ENCODE measurements around the gene ACSL1.
"Not testable (repeated sequence)": the region's sequence is repeated elsewhere in the genome, so short reads cannot be mapped to it uniquely, and the experiment has no call there.

ACSL1 gene

GRCh38 chr4:184784628-184785257, 41.0 kb downstream of the ACSL1 start:
- H3K4me3 ChIP-seq (ENCODE audit: low read depth, low read length): no peak overlapping the region
- TF ChIP-seq CTCF (IDR thresholded peaks at IDR 0.05; ENCODE audit: borderline replicate concordance, insufficient read depth, low read depth, low read length): no peak

- H3K4me3 ChIP-seq (ENCODE audit: low read depth, low read length): no peak overlapping the region
- TF ChIP-seq CTCF (IDR thresholded peaks at IDR 0.05; ENCODE audit: borderline replicate concordance, insufficient read depth, low read depth, low read length): no peak
Observed at GRCh38 chr4:184782731-184783373, 42.9 kb downstream of the ACSL1 start.

- not testable (repeated sequence) for H3K4me3 ChIP-seq (ENCODE audit: low read depth, low read length)
Observed at GRCh38 chr4:184779160-184779559, 46.6 kb downstream of the ACSL1 start.

GRCh38 chr4:184778325-184778724, 47.4 kb downstream of the ACSL1 start:
- no peak for TF ChIP-seq CTCF (IDR thresholded peaks at IDR 0.05; ENCODE audit: borderline replicate concordance, insufficient read depth, low read depth, low read length)
- H3K4me3 ChIP-seq (ENCODE audit: low read depth, low read length): no peak overlapping the region

GRCh38 chr4:184776821-184777220, 48.9 kb downstream of the ACSL1 start:
- H3K4me3 ChIP-seq (ENCODE audit: low read depth, low read length): no peak overlapping the region
- TF ChIP-seq CTCF (IDR thresholded peaks at IDR 0.05; ENCODE audit: borderline replicate concordance, insufficient read depth, low read depth, low read length): no peak

- TF ChIP-seq CTCF (IDR thresholded peaks at IDR 0.05; ENCODE audit: borderline replicate concordance, insufficient read depth, low read depth, low read length): no peak
- no peak overlapping the region for H3K4me3 ChIP-seq (ENCODE audit: low read depth, low read length)
Observed at GRCh38 chr4:184775854-184776555, 49.8 kb downstream of the ACSL1 start.

- no peak for TF ChIP-seq CTCF (IDR thresholded peaks at IDR 0.05; ENCODE audit: borderline replicate concordance, insufficient read depth, low read depth, low read length)
- no peak overlapping the region for H3K4me3 ChIP-seq (ENCODE audit: low read depth, low read length)
Observed at GRCh38 chr4:184774152-184774551, 51.6 kb downstream of the ACSL1 start.

Measured in GM12875 (cell line).